Measurements from ENCODE around the gene PTPRN2.

PTPRN2 gene

GRCh38 chr7:157607218-157607617 is 980.4 kb downstream of the PTPRN2 start:
- no peak overlapping the region for H3K4me3 ChIP-seq (ENCODE audit: low read length)
- TF ChIP-seq CTCF (conservative IDR thresholded peaks at IDR 0.05; ENCODE audit: low read length) = no peak
- no peak for DNase-seq (ENCODE audit: low read depth)

GRCh38 chr7:157606140-157606539 is 981.5 kb downstream of the PTPRN2 start:
- no peak overlapping the region for H3K4me3 ChIP-seq (ENCODE audit: low read length)
- no peak for DNase-seq (ENCODE audit: low read depth)
- no peak for TF ChIP-seq CTCF (conservative IDR thresholded peaks at IDR 0.05; ENCODE audit: low read length)

GRCh38 chr7:157605638-157606037 is 982.0 kb downstream of the PTPRN2 start:
- TF ChIP-seq CTCF (conservative IDR thresholded peaks at IDR 0.05; ENCODE audit: low read length) = no peak
- no peak for DNase-seq (ENCODE audit: low read depth)
- H3K4me3 ChIP-seq (ENCODE audit: low read length) = no peak overlapping the region

GRCh38 chr7:157604661-157605381 is 982.8 kb downstream of the PTPRN2 start:
- TF ChIP-seq CTCF (conservative IDR thresholded peaks at IDR 0.05; ENCODE audit: low read length) = no peak
- no peak overlapping the region for H3K4me3 ChIP-seq (ENCODE audit: low read length)
- DNase-seq (ENCODE audit: low read depth) = no peak

- TF ChIP-seq CTCF (conservative IDR thresholded peaks at IDR 0.05; ENCODE audit: low read length) = no peak
- no peak for DNase-seq (ENCODE audit: low read depth)
- no peak overlapping the region for H3K4me3 ChIP-seq (ENCODE audit: low read length)
Observed at GRCh38 chr7:157603716-157604115, 983.9 kb downstream of the PTPRN2 start.

- no peak for TF ChIP-seq CTCF (conservative IDR thresholded peaks at IDR 0.05; ENCODE audit: low read length)
Observed at GRCh38 chr7:157603005-157603404, 984.6 kb downstream of the PTPRN2 start.

GRCh38 chr7:157602581-157602980 is 985.0 kb downstream of the PTPRN2 start:
- TF ChIP-seq CTCF (conservative IDR thresholded peaks at IDR 0.05; ENCODE audit: low read length) = no peak
- H3K4me3 ChIP-seq (ENCODE audit: low read length) = no peak overlapping the region
- no peak for DNase-seq (ENCODE audit: low read depth)

More at GRCh38 chr7:157603005-157603404, 984.6 kb downstream of the PTPRN2 start:
- DNase-seq (ENCODE audit: low read depth) = no peak
- no peak overlapping the region for H3K4me3 ChIP-seq (ENCODE audit: low read length)

All from AG10803 (cell line).